H1 (cell line): ENCODE measurements around the gene PLEKHN1. TPM values are rescaled to one million over a fixed set of nuclear protein-coding genes. Genes with fewer than 3 reads are reported as not detected.

Experiments used
- CTCF ChIA-PET: fragments of 300-600 bp; sonication (Branson Sonifier 250); formaldehyde crosslinking; loops from one replicate; lab custom pipeline; 2021; ENCODE audit not compliant: partially characterized antibody; lab: Charles Lee
- POLR2A ChIA-PET: fragments of 300-600 bp; sonication (Branson Sonifier 250); formaldehyde crosslinking; loops from one replicate; lab custom pipeline; 2021; ENCODE audit warnings: inconsistent platforms; ENCODE audit not compliant: partially characterized antibody; lab: Charles Lee
- DNase-seq, 2 experiments: peaks; one replicate each; pipeline versions ENCODE4 v3.0.0 to v3.0.0-alpha.2; 2010 to 2022; ENCODE audit warnings: low spot score in 2 of 2, low read depth in 1 of 2, mixed read lengths in 1 of 2
- FAIRE-seq: peaks from 2 replicates; lab custom pipeline; 2011; peaks lifted over from hg19 to GRCh38; lab: Jason Lieb, UNC
- H2AFZ ChIP-seq: 2 replicates; pipeline ENCODE4 v1.8.1; 2012; ENCODE audit warnings: low read length, inconsistent platforms
- H2AK5ac ChIP-seq: 2 replicates; pipeline ENCODE4 v1.6.1; 2013; ENCODE audit warnings: low read depth, low read length
- H2BK120ac ChIP-seq: replicated peaks from 2 replicates; pipeline ENCODE3; 2013; ENCODE audit warnings: low read depth, low read length, inconsistent platforms
- H2BK12ac ChIP-seq: 2 replicates; pipeline ENCODE4 v1.6.1; 2013; ENCODE audit warnings: low read depth, low read length
- H2BK15ac ChIP-seq: 2 replicates; pipeline ENCODE4 v1.6.1; 2013; ENCODE audit warnings: low read length
- H2BK20ac ChIP-seq: 2 replicates; pipeline ENCODE4 v1.6.1; 2013; ENCODE audit warnings: low read length
- H2BK5ac ChIP-seq: 2 replicates; pipeline ENCODE4 v1.6.1; 2013; ENCODE audit warnings: low read depth, low read length
- H3K14ac ChIP-seq: 2 replicates; pipeline ENCODE4 v1.6.1; 2013; ENCODE audit warnings: inconsistent platforms; ENCODE audit not compliant: insufficient read length
- H3K18ac ChIP-seq: 2 replicates; pipeline ENCODE4 v1.6.1; 2013; ENCODE audit warnings: low read length; ENCODE audit errors: extremely low read depth
- H3K23ac ChIP-seq: 2 replicates; pipeline ENCODE4 v1.6.1; 2013; ENCODE audit warnings: inconsistent platforms; ENCODE audit not compliant: insufficient read length
- H3K23me2 ChIP-seq: 2 replicates; pipeline ENCODE4 v1.6.1; 2013; ENCODE audit warnings: low read depth, low read length
- H3K27ac ChIP-seq: 2 replicates; pipeline ENCODE4 v1.6.1; 2011; ENCODE audit warnings: low read depth, low read length, inconsistent platforms
- H3K27me3 ChIP-seq, 4 experiments: replicated peaks in 1 of 4; 1 replicate in 1 of 4; 2 replicates in 3 of 4; pipeline versions ENCODE4 v1.6.1 to v1.8.1; 2011 to 2013; ENCODE audit warnings: low read length in 3 of 4, mild to moderate bottlenecking in 3 of 4, inconsistent platforms in 2 of 4, mixed read lengths in 2 of 4, moderate library complexity in 1 of 4; ENCODE audit not compliant: control insufficient read depth in 3 of 4, insufficient read depth in 3 of 4; ENCODE audit errors: extremely low read depth in 1 of 4
- H3K36me3 ChIP-seq, 4 experiments: 2 replicates each; pipeline versions ENCODE4 v1.6.1 to v1.8.1; 2011 to 2013; ENCODE audit warnings: mild to moderate bottlenecking in 4 of 4, low read length in 3 of 4, moderate library complexity in 2 of 4, control low read depth in 1 of 4, inconsistent platforms in 1 of 4; ENCODE audit not compliant: insufficient read depth in 4 of 4, control insufficient read depth in 2 of 4
- H3K4ac ChIP-seq: replicated peaks from 2 replicates; pipeline ENCODE3; 2013; ENCODE audit warnings: low read length, low read depth, mixed read lengths, inconsistent platforms; ENCODE audit not compliant: insufficient read length
- H3K4me1 ChIP-seq, 4 experiments: replicated peaks in 1 of 4; 1 replicate in 1 of 4; 2 replicates in 3 of 4; pipeline versions ENCODE4 v1.6.1 to v1.8.1; 2011 to 2013; ENCODE audit warnings: low read length in 3 of 4, inconsistent platforms in 2 of 4, mixed read lengths in 1 of 4; ENCODE audit not compliant: insufficient read depth in 4 of 4, control insufficient read depth in 3 of 4
- H3K4me2 ChIP-seq, 2 experiments: 2 replicates each; pipeline versions ENCODE4 v1.6.1 to v1.8.1; 2011 to 2013; ENCODE audit warnings: low read depth in 2 of 2, low read length in 2 of 2, control low read depth in 1 of 2, inconsistent platforms in 1 of 2, mild to moderate bottlenecking in 1 of 2; ENCODE audit not compliant: insufficient read depth in 1 of 2
- H3K4me3 ChIP-seq, 4 experiments: fragments of 200-600, 300-600 bp in 1 of 4; sonication (generic), shearing (Covaris generic), sonication (Bioruptor Twin) in 1 of 4; 2 replicates each; pipeline versions ENCODE4 v1.5.1 to v1.8.1; 2011 to 2016; ENCODE audit warnings: low read length in 4 of 4, low read depth in 3 of 4, control low read depth in 2 of 4, inconsistent platforms in 2 of 4, mild to moderate bottlenecking in 2 of 4, mixed read lengths in 1 of 4, moderate library complexity in 1 of 4; ENCODE audit not compliant: insufficient read depth in 2 of 4; ENCODE audit errors: extremely low read depth in 1 of 4
- H3K56ac ChIP-seq: replicated peaks from 2 replicates; pipeline ENCODE3; 2013; ENCODE audit warnings: low read depth, mild to moderate bottlenecking, mixed read lengths, low read length, inconsistent platforms; ENCODE audit not compliant: insufficient read length
- H3K79me1 ChIP-seq: 2 replicates; pipeline ENCODE4 v1.6.1; 2013; ENCODE audit warnings: low read depth, low read length, control low read depth
- H3K79me2 ChIP-seq, 2 experiments: 2 replicates each; pipeline versions ENCODE4 v1.6.1 to v1.8.1; 2012 to 2013; ENCODE audit warnings: low read length in 2 of 2, mild to moderate bottlenecking in 2 of 2, inconsistent platforms in 1 of 2; ENCODE audit not compliant: insufficient read depth in 2 of 2, control insufficient read depth in 1 of 2
- H3K9ac ChIP-seq, 4 experiments: replicated peaks in 1 of 4; 1 replicate in 1 of 4; 2 replicates in 3 of 4; pipeline versions ENCODE4 v1.6.1 to v1.8.1; 2011 to 2013; ENCODE audit warnings: low read depth in 3 of 4, low read length in 3 of 4, control low read depth in 2 of 4, mild to moderate bottlenecking in 2 of 4, moderate library complexity in 2 of 4, inconsistent platforms in 1 of 4; ENCODE audit errors: extremely low read depth in 1 of 4
- H3K9me3 ChIP-seq, 2 experiments: 2 replicates each; pipeline versions ENCODE4 v1.6.1 to v1.8.1; 2012 to 2013; ENCODE audit warnings: mild to moderate bottlenecking in 2 of 2, moderate library complexity in 2 of 2, control low read depth in 1 of 2, inconsistent platforms in 1 of 2, low read depth in 1 of 2, low read length in 1 of 2, mixed read lengths in 1 of 2; ENCODE audit not compliant: insufficient read depth in 2 of 2
- H4K20me1 ChIP-seq, 2 experiments: replicated peaks in 1 of 2; 2 replicates each; pipeline versions ENCODE3 to v1.8.1; 2011 to 2013; ENCODE audit warnings: inconsistent platforms in 2 of 2, low read length in 2 of 2, mild to moderate bottlenecking in 1 of 2; ENCODE audit not compliant: insufficient read depth in 2 of 2, control insufficient read depth in 1 of 2
- H4K5ac ChIP-seq: 2 replicates; pipeline ENCODE4 v1.6.1; 2013; ENCODE audit warnings: low read length, low read depth, mixed read lengths, inconsistent platforms; ENCODE audit not compliant: insufficient read length
- H4K8ac ChIP-seq: 2 replicates; pipeline ENCODE4 v1.8.0; 2013; ENCODE audit warnings: mild to moderate bottlenecking, moderate library complexity, low read length, inconsistent platforms; ENCODE audit not compliant: insufficient read depth; ENCODE audit errors: extremely low read depth
- H4K91ac ChIP-seq: replicated peaks from 2 replicates; pipeline ENCODE3; 2013; ENCODE audit warnings: low read length, mixed read lengths, inconsistent platforms; ENCODE audit not compliant: insufficient read length
- CEBPB ChIP-seq: IDR thresholded peaks from 2 replicates; pipeline ENCODE4 v1.6.1; 2012; ENCODE audit warnings: low read depth, low read length
- POLR2AphosphoS5 ChIP-seq: IDR thresholded peaks from 2 replicates; pipeline ENCODE4 v1.6.1; 2011; ENCODE audit warnings: low read depth, low read length
- WGBS, 2 experiments: shearing (Covaris generic) in 1 of 2; methylation state at CpG; one replicate each; pipeline versions ENCODE4 v1.1.6 to v1.1.7; 2013 to 2015; ENCODE audit warnings: low lambda C conversion rate in 2 of 2, mixed read lengths in 2 of 2, inconsistent platforms in 1 of 2, low coverage in 1 of 2, missing lambda C conversion rate in 1 of 2; ENCODE audit not compliant: insufficient replicate concordance in 2 of 2, insufficient coverage in 1 of 2, insufficient read length in 1 of 2; ENCODE audit errors: extremely low coverage in 1 of 2, missing lambda C conversion rate in 1 of 2; 5-methylcytosine and 5-hydroxymethylcytosine counted together
- polyA plus RNA-seq, 7 experiments: library from polyadenylated mRNA; depleted of rRNA in 3 of 7; stranded (reverse) in 5 of 7; unstranded in 2 of 7; fragments of >200 nt in 5 of 7; fragments of 200-250 nt in 2 of 7; gene quantifications; 1 replicate in 5 of 7; 2 replicates in 1 of 7; 4 replicates in 1 of 7; pipeline versions ENCODE4 v1.2.1 to v1.2.3, GENCODE V29; 2011 to 2013; ENCODE audit warnings: missing spikeins in 2 of 7, mixed read lengths in 2 of 7
- total RNA-seq: library from RNA; stranded (reverse); fragmentation: NEBNext Ultra II Directional; extraction: Animal tissue kit (Norgen Biotek cat#: 25700); gene quantifications from 2 replicates; pipeline ENCODE4 v1.2.1, GENCODE V29; 2021

PLEKHN1 gene
- total and polyA plus RNA-seq, 2 of the 8 experiments (the other 6 are each of a cell fraction or from before 2014, with no cell fraction given) = 0.39 to 1.5 TPM

DNA sequence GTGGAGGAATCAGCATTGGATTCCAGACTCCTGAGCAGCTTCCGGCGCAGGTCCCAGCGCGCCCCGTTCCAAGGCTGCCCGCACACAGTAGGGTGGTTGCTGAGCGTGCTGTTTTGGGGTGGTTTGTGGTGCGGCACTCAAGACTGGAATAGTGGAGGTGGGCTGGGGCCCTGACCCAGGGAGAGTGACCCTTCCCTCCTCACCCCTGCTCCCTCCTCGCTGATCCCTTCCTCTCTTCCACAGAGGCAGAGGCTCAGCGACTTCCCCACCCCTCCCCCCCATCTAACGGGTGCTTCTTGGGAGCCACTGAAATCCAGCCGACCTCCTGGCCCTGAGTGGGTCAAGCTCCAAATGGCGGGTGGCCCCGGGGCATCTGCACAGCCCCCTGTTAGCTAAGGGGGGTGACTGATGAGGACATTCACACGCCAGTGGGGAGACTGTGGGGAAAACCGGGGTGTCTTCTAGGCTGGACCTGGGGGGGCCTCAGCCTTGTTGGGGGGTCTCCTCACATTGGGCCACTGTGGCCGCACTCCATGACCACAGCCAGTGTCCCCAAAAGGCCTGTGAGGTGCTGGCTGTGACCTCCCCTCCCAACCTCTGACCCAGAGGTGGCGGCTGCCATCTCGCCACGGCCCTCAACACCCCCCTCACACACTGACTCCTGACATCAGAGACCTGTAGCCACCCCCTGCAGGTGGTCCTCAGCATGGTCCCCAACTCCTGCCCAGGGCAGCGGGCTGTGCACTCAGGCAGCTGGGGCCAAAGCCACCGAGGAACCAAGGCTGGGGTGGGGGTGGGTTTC, 37.5 kb downstream of the PLEKHN1 start:
- Histone ChIP-seq H3K4me2 (no peak overlapping the region), H3K23me2 (peaks cover 11% of the 10 kb centered on the region; the same call in 1 of the 2 replicates), H3K9me3 (no peaks in the 10 kb centered on the region; a peak in 1 of 4 replicates), H3K4me3 (no peak overlapping the region), H3K27ac (no peak overlapping the region), H3K14ac (no peak overlapping the region), H3K79me1 (no peaks in the 10 kb centered on the region), H4K8ac (no peak overlapping the region), H3K36me3 (peaks cover 0 to 9% (median 0%) of the 10 kb centered on the region in 4 experiments; a peak in 1 of 8 replicates), H2AK5ac (no peak overlapping the region), H4K91ac (no peak overlapping the region), H4K5ac (no peak overlapping the region), H3K9ac (no peak overlapping the region), H3K4ac (no peak overlapping the region), H3K27me3 (peaks cover 27 to 62% (median 42%) of the 10 kb centered on the region in 4 experiments), H3K23ac (no peak overlapping the region), H2BK120ac (no peak overlapping the region), H2AFZ (no peak overlapping the region), H3K18ac (no peak overlapping the region), H3K56ac (no peak overlapping the region), H3K4me1 (peaks cover 0 to 33% (median 14%) of the 10 kb centered on the region in 4 experiments; a peak in 5 of 7 replicates), H2BK12ac (0 out of 2 replicates have a peak overlapping the region, but pooled peaks have one; percentile 27), H2BK20ac (no peak overlapping the region), H2BK5ac (no peak overlapping the region), H2BK15ac (no peak overlapping the region), H3K79me2 (no peaks in the 10 kb centered on the region), H4K20me1 (peaks cover 0 to 3% of the 10 kb centered on the region in 2 experiments)
- WGBS, 2 experiments = 85% methylated on average over 19 of the region's 22 CpGs; no CpG with 5 or more reads in 1 of the 2 experiments
- DNase-seq (no peak), FAIRE-seq (no peak)
- CTCF ChIA-PET = interaction anchor here (1.0 to 4.7 kb wide), 11 partner anchors 9 to 94 kb away, joined by 3 to 60 read pairs (median 6); partner anchors contain the start of genes ISG15 and PERM1
- POLR2A ChIA-PET = interaction anchor here (0.8 to 4.2 kb wide), 5 partner anchors 10 to 64 kb away, joined by 3 to 40 read pairs (median 3); partner anchors contain the start of gene ISG15
- TF ChIP-seq POLR2AphosphoS5 (no peak), CEBPB (no peak)
